ENCODE results near the gene SPHK2.
A peak's percentile ranks its signal among the peaks of the same experiment; 100 is the strongest.

The SPHK2 gene

GRCh38 chr19:48606463-48607358 lies 12.6 kb upstream of the SPHK2 start, which contains the start of gene SPACA4:
SPACA4 (plus strand) TSS chr19:48606742; CDS start chr19:48606979, 237 bp downstream.
- DNase-seq: no peak

GRCh38 chr19:48607359-48607755 lies 11.9 kb upstream of the SPHK2 start:
- no peak for DNase-seq

- DNase-seq: peak; percentile 62
Measured at GRCh38 chr19:48608798-48609263, 10.5 kb upstream of the SPHK2 start.

GRCh38 chr19:48609571-48610108 lies 9.7 kb upstream of the SPHK2 start:
- DNase-seq: no peak

- no peak for DNase-seq
Measured at GRCh38 chr19:48611872-48612271, 7.4 kb upstream of the SPHK2 start.

- no peak for DNase-seq
Measured at GRCh38 chr19:48613024-48613851, 6.1 kb upstream of the SPHK2 start.

GRCh38 chr19:48613852-48614435 lies 5.4 kb upstream of the SPHK2 start:
- no peak for DNase-seq

- no peak for DNase-seq
Measured at GRCh38 chr19:48614436-48615230, 4.7 kb upstream of the SPHK2 start, which contains the start of gene FAM83E. FAM83E (minus strand) TSS chr19:48615076; CDS start chr19:48613372, 1,704 bp downstream.

- no peak for DNase-seq
Measured at GRCh38 chr19:48615231-48616040, 3.9 kb upstream of the SPHK2 start.

- no peak for DNase-seq
Measured at GRCh38 chr19:48616041-48616436, 3.3 kb upstream of the SPHK2 start.

GRCh38 chr19:48616491-48617056 lies 2.7 kb upstream of the SPHK2 start:
- DNase-seq: no peak

GRCh38 chr19:48617146-48617937 lies 2.0 kb upstream of the SPHK2 start:
- no peak for DNase-seq

- DNase-seq: no peak
Measured at GRCh38 chr19:48618278-48618915, 909 bp upstream of the SPHK2 start.

GRCh38 chr19:48619692-48620585 lies 633 bp downstream of the SPHK2 start:
- DNase-seq: peak; percentile 40

GRCh38 chr19:48623556-48624066 lies 4.3 kb downstream of the SPHK2 start:
- DNase-seq: no peak

- DNase-seq: peak; percentile 93
Measured at GRCh38 chr19:48624067-48624594, 4.8 kb downstream of the SPHK2 start.

Measured in inflammatory macrophage treated with lipopolysaccharide for 4 hours (primary cell).